ENCODE results near the gene ARL2BP. TPM values are rescaled to one million over a fixed set of nuclear protein-coding genes. Genes with fewer than 3 reads are reported as not detected.
A peak's percentile ranks its signal among the peaks of the same experiment; 100 is the strongest.

The ARL2BP gene
- total and polyA plus RNA-seq, 9 of the 15 experiments (the other 6 are each of a cell fraction or from before 2014, with no cell fraction given): 16.7 to 41.8 (median 27.2) TPM

- TF ChIP-seq ZBTB7A (IDR thresholded peaks at IDR 0.05; ENCODE audit: borderline replicate concordance, control insufficient read depth, low read depth, low read length) (peak; percentile 60; the same call in 1 of the 2 replicates), KLF6 (CRISPR knock-in tag; IDR thresholded peaks at IDR 0.05; ENCODE audit: borderline replicate concordance) (peak; percentile 83; the same call in 1 of the 2 replicates), MYC (IDR thresholded peaks at IDR 0.05; ENCODE audit: low read depth, low read length) (peak; percentile 58), MYC (CRISPR knock-in tag; IDR thresholded peaks at IDR 0.05; ENCODE audit: borderline replicate concordance, low read depth) (no peak), CGGBP1 (CRISPR knock-in tag; IDR thresholded peaks at IDR 0.05) (no peak), POLR2G (IDR thresholded peaks at IDR 0.05; ENCODE audit: low read depth, low read length) (0 out of 2 replicates have a peak, but pooled peaks have one; percentile 26), ZNF740 (CRISPR knock-in tag; IDR thresholded peaks at IDR 0.05) (peak; percentile 27; the same call in 1 of the 2 replicates), ZNF740 (tag; IDR thresholded peaks at IDR 0.05) (no peak), TCF7 (IDR thresholded peaks at IDR 0.05; ENCODE audit: borderline replicate concordance) (0 out of 2 replicates have a peak, but pooled peaks have one; percentile 20), TAF15 (IDR thresholded peaks at IDR 0.05; ENCODE audit: low read depth, low read length) (no peak), L3MBTL2 (IDR thresholded peaks at IDR 0.05) (peak; percentile 57; the same call in 1 of the 2 replicates), KDM5B (IDR thresholded peaks at IDR 0.05; ENCODE audit: insufficient replicate concordance, low read depth, low read length) (peak; percentile 77), MECOM (CRISPR knock-in tag; IDR thresholded peaks at IDR 0.05) (no peak), MXI1 (IDR thresholded peaks at IDR 0.05; ENCODE audit: low read depth, low read length) (no peak), ZNF644 (tag; IDR thresholded peaks at IDR 0.05; ENCODE audit: low read depth) (peak; percentile 71; the same call in 1 of the 2 replicates), RBM25 (IDR thresholded peaks at IDR 0.05; ENCODE audit: low read depth, low read length, severe bottlenecking) (peak; percentile 46), ZBTB11 (CRISPR knock-in tag; IDR thresholded peaks at IDR 0.05) (peak in 1 of 3 experiments; percentile 66; a peak in 1 of 6 replicates), NR4A1 (CRISPR knock-in tag; IDR thresholded peaks at IDR 0.05) (no peak; the same call in 1 of the 2 replicates), NR4A1 (tag; IDR thresholded peaks at IDR 0.05) (peak; percentile 72), MLX (CRISPR knock-in tag; conservative IDR thresholded peaks at IDR 0.05) (no peak)
Measured at GRCh38 chr16:57268804-57269800, 24.0 kb downstream of the ARL2BP start (continued).

Measured in K562 (cell line).